H9 (cell line): ENCODE data around the gene EHD2. TPM values are rescaled to one million over a fixed set of nuclear protein-coding genes. Genes with fewer than 3 reads are reported as not detected.
"Not testable (repeated sequence)": the region's sequence is repeated elsewhere in the genome, so short reads cannot be mapped to it uniquely, and the experiment has no call there.

Source experiments
- DNase-seq: peaks from one replicate; pipeline ENCODE4 v3.0.0-alpha.2; 2017
- H2AFZ ChIP-seq: one replicate; pipeline ENCODE4 v1.6.1; 2013; ENCODE audit warnings: mild to moderate bottlenecking, low read length, control low read depth, moderate library complexity
- H2AK5ac ChIP-seq: 2 replicates; pipeline ENCODE4 v1.6.1; 2013; ENCODE audit warnings: low read length, control low read depth, mixed read lengths; ENCODE audit not compliant: insufficient read length
- H2BK120ac ChIP-seq: one replicate; pipeline ENCODE4 v1.6.1; 2013; ENCODE audit warnings: low read depth, mild to moderate bottlenecking, low read length, control low read depth, inconsistent platforms; ENCODE audit not compliant: poor library complexity, severe bottlenecking
- H2BK12ac ChIP-seq: 2 replicates; pipeline ENCODE4 v1.6.1; 2013; ENCODE audit warnings: low read length, control low read depth, mixed read lengths, low read depth; ENCODE audit not compliant: insufficient read length
- H2BK15ac ChIP-seq: 2 replicates; pipeline ENCODE4 v1.6.1; 2013; ENCODE audit warnings: low read depth, low read length, control low read depth
- H2BK20ac ChIP-seq: one replicate; pipeline ENCODE4 v1.6.1; 2013; ENCODE audit warnings: low read depth, mild to moderate bottlenecking, low read length, control low read depth, inconsistent platforms; ENCODE audit not compliant: poor library complexity, severe bottlenecking
- H2BK5ac ChIP-seq: 2 replicates; pipeline ENCODE4 v1.6.1; 2013; ENCODE audit warnings: low read length, control low read depth, mixed read lengths; ENCODE audit not compliant: insufficient read length
- H3K14ac ChIP-seq: 2 replicates; pipeline ENCODE4 v1.6.1; 2013; ENCODE audit warnings: low read length, control low read depth; ENCODE audit not compliant: insufficient read depth
- H3K18ac ChIP-seq: 2 replicates; pipeline ENCODE4 v1.6.1; 2013; ENCODE audit warnings: low read depth, mild to moderate bottlenecking, mixed read lengths, low read length, control low read depth; ENCODE audit not compliant: insufficient read length
- H3K23ac ChIP-seq: 2 replicates; pipeline ENCODE4 v1.6.1; 2013; ENCODE audit warnings: low read length, control low read depth, mixed read lengths, low read depth; ENCODE audit not compliant: insufficient read length
- H3K23me2 ChIP-seq: 2 replicates; pipeline ENCODE4 v1.6.1; 2013; ENCODE audit warnings: low read depth, mild to moderate bottlenecking, mixed read lengths, low read length, control low read depth; ENCODE audit not compliant: insufficient read length, poor library complexity, severe bottlenecking
- H3K27ac ChIP-seq: 2 replicates; pipeline ENCODE4 v1.5.1; 2013; ENCODE audit warnings: low read length, control low read depth, mixed read lengths, low read depth; ENCODE audit not compliant: insufficient read length
- H3K27me3 ChIP-seq: 2 replicates; pipeline ENCODE4 v1.6.1; 2013; ENCODE audit warnings: low read length, control low read depth, inconsistent platforms; ENCODE audit not compliant: insufficient read depth
- H3K4ac ChIP-seq: 2 replicates; pipeline ENCODE4 v1.6.1; 2013; ENCODE audit warnings: low read depth, mild to moderate bottlenecking, control low read depth, inconsistent platforms, low read length, moderate library complexity
- H3K4me1 ChIP-seq: 2 replicates; pipeline ENCODE4 v1.6.1; 2013; ENCODE audit warnings: low read length, control low read depth, inconsistent platforms; ENCODE audit not compliant: insufficient read depth
- H3K4me2 ChIP-seq: 2 replicates; pipeline ENCODE4 v1.6.1; 2013; ENCODE audit warnings: low read length, control low read depth, mixed read lengths; ENCODE audit not compliant: insufficient read length, insufficient read depth
- H3K56ac ChIP-seq: 2 replicates; pipeline ENCODE4 v1.6.1; 2013; ENCODE audit warnings: low read depth, mild to moderate bottlenecking, mixed read lengths, low read length, control low read depth; ENCODE audit not compliant: insufficient read length
- H3K79me1 ChIP-seq: 2 replicates; pipeline ENCODE4 v1.6.1; 2013; ENCODE audit warnings: low read depth, mild to moderate bottlenecking, moderate library complexity, low read length, control low read depth, inconsistent platforms; ENCODE audit not compliant: insufficient read depth, poor library complexity, severe bottlenecking
- H3K79me2 ChIP-seq: 2 replicates; pipeline ENCODE4 v1.6.1; 2013; ENCODE audit warnings: low read length, control low read depth, inconsistent platforms; ENCODE audit not compliant: insufficient read depth
- H3K9ac ChIP-seq: 2 replicates; pipeline ENCODE4 v1.6.1; 2013; ENCODE audit warnings: low read length, control low read depth, mixed read lengths; ENCODE audit not compliant: insufficient read length; ENCODE audit errors: extremely low read depth
- H3K9me3 ChIP-seq: one replicate; pipeline ENCODE4 v1.6.1; 2013; ENCODE audit warnings: low read depth, low read length, inconsistent platforms; ENCODE audit not compliant: control insufficient read depth
- H3T11ph ChIP-seq: one replicate; pipeline ENCODE4 v1.6.1; 2013; ENCODE audit warnings: mild to moderate bottlenecking, low read length, control low read depth, inconsistent platforms
- H4K20me1 ChIP-seq: one replicate; pipeline ENCODE4 v1.6.1; 2013; ENCODE audit not compliant: control insufficient read depth, insufficient read length, insufficient read depth
- H4K5ac ChIP-seq: 2 replicates; pipeline ENCODE4 v1.6.1; 2013; ENCODE audit warnings: low read depth, mild to moderate bottlenecking, mixed read lengths, low read length, control low read depth; ENCODE audit not compliant: insufficient read length
- H4K8ac ChIP-seq: replicated peaks from 2 replicates; pipeline ENCODE4 v1.6.1; 2013; ENCODE audit warnings: low read length, control low read depth, mixed read lengths, low read depth; ENCODE audit not compliant: insufficient read length
- H4K91ac ChIP-seq: 2 replicates; pipeline ENCODE4 v1.6.1; 2013; ENCODE audit warnings: low read depth, mild to moderate bottlenecking, moderate library complexity, mixed read lengths, low read length, control low read depth; ENCODE audit not compliant: insufficient read length
- H3K27ac Mint-ChIP-seq, 3 experiments: 2 replicates in 2 of 3; 3 replicates in 1 of 3; pipeline ENCODE4 v1.8.0; 2020 to 2021; ENCODE audit warnings: mixed read lengths in 3 of 3, mild to moderate bottlenecking in 1 of 3, moderate library complexity in 1 of 3
- H3K27me3 Mint-ChIP-seq: 2 replicates; pipeline ENCODE4 v1.8.0; 2021; ENCODE audit warnings: low read depth, mild to moderate bottlenecking, moderate library complexity, mixed read lengths
- H3K36me3 Mint-ChIP-seq, 3 experiments: 2 replicates in 2 of 3; 3 replicates in 1 of 3; pipeline ENCODE4 v1.8.0; 2020 to 2021; ENCODE audit warnings: low read depth in 3 of 3, mixed read lengths in 3 of 3; ENCODE audit not compliant: insufficient read depth in 1 of 3
- H3K4me1 Mint-ChIP-seq, 2 experiments: 2 replicates each; pipeline ENCODE4 v1.8.0; 2020; ENCODE audit warnings: mixed read lengths in 2 of 2
- H3K4me3 Mint-ChIP-seq, 2 experiments: 2 replicates in 1 of 2; 3 replicates in 1 of 2; pipeline ENCODE4 v1.8.0; 2020 to 2021; ENCODE audit warnings: mild to moderate bottlenecking in 2 of 2, mixed read lengths in 2 of 2, moderate library complexity in 1 of 2
- H3K9me3 Mint-ChIP-seq, 2 experiments: 2 replicates in 1 of 2; 3 replicates in 1 of 2; pipeline ENCODE4 v1.8.0; 2020; ENCODE audit warnings: mild to moderate bottlenecking in 2 of 2, mixed read lengths in 2 of 2, moderate library complexity in 1 of 2
- CTCF ChIP-seq: fragments of 200-600 bp; sonication (generic); conservative IDR thresholded peaks from 3 replicates; pipeline ENCODE4 v1.8.0; 2021; ENCODE audit warnings: antibody characterized with exemption, mild to moderate bottlenecking
- WGBS: extraction: QIAGEN DNeasy Blood & Tissue Kit; methylation state at CpG from one replicate; pipeline ENCODE4 v1.1.7; 2013; ENCODE audit warnings: missing lambda C conversion rate, low lambda C conversion rate, mixed read lengths; ENCODE audit not compliant: insufficient read length; ENCODE audit errors: extremely low coverage; 5-methylcytosine and 5-hydroxymethylcytosine counted together
- total RNA-seq: library from RNA; stranded (reverse); gene quantifications from 2 replicates; pipeline ENCODE4 v1.2.1, GENCODE V29; 2021

The EHD2 gene
- total RNA-seq, 1 experiment from 2014 or later: 19.7 TPM

GRCh38 chr19:47762615-47763308, 49.5 kb downstream of the EHD2 start:
- H3K27ac ChIP-seq: no peak overlapping the region
- no peaks in the 10 kb centered on the region for H4K20me1 ChIP-seq
- no peak for DNase-seq
- no peak overlapping the region for H2BK5ac ChIP-seq
- H2AK5ac ChIP-seq: no peak overlapping the region
- Mint-ChIP-seq H3K9me3 (peaks cover 0 to 3% of the 10 kb centered on the region in 2 experiments; a peak in 1 of 5 replicates), H3K27ac (peak overlapping the region in 2 of 3 experiments; percentile 14 to 30; a peak in 2 of 7 replicates), H3K4me3 (no peak overlapping the region), H3K36me3 (peaks cover 13 to 19% (median 17%) of the 10 kb centered on the region in 3 experiments; a peak in 6 of 7 replicates), H3K27me3 (no peaks in the 10 kb centered on the region), H3K4me1 (peaks cover 7 to 9% of the 10 kb centered on the region in 2 experiments)
- H3K79me1 ChIP-seq: no peaks in the 10 kb centered on the region
- H3K23ac ChIP-seq: no peak overlapping the region
- no peak overlapping the region for H3K14ac ChIP-seq
- no peak overlapping the region for H3K9ac ChIP-seq
- no CpG with 5 or more reads among the region's 18 CpGs for WGBS
- no peak overlapping the region for H3K18ac ChIP-seq
- H3K9me3 ChIP-seq: no peaks in the 10 kb centered on the region
- no peak overlapping the region for H3K4ac ChIP-seq
- no peak overlapping the region for H3K56ac ChIP-seq
- no peaks in the 10 kb centered on the region for H3K27me3 ChIP-seq
- H3K23me2 ChIP-seq: no peaks in the 10 kb centered on the region
- H3K79me2 ChIP-seq: no peaks in the 10 kb centered on the region
- no peak overlapping the region for H2BK12ac ChIP-seq
- H2BK20ac ChIP-seq: no peak overlapping the region
- no peak overlapping the region for H2BK120ac ChIP-seq
- no peak for TF ChIP-seq CTCF
- H4K8ac ChIP-seq: no peak overlapping the region
- H3K4me2 ChIP-seq: no peak overlapping the region
- H3K4me1 ChIP-seq: no peaks in the 10 kb centered on the region
- no peak overlapping the region for H4K91ac ChIP-seq
- no peak overlapping the region for H2BK15ac ChIP-seq
- H3T11ph ChIP-seq: no peak overlapping the region
- H4K5ac ChIP-seq: no peak overlapping the region
- H2AFZ ChIP-seq: no peak overlapping the region

- not testable (repeated sequence) for H3K4me3 Mint-ChIP-seq, H3K27ac Mint-ChIP-seq, H3K79me1 ChIP-seq
Observed at GRCh38 chr19:47764705-47765104, 51.5 kb downstream of the EHD2 start.

More at GRCh38 chr19:47764705-47765104, 51.5 kb downstream of the EHD2 start:
- not testable (repeated sequence) for H4K91ac ChIP-seq, H2BK15ac ChIP-seq, H2BK5ac ChIP-seq, H3K27ac ChIP-seq, H3K18ac ChIP-seq, H3K4ac ChIP-seq, H2BK12ac ChIP-seq, H3K36me3 Mint-ChIP-seq, H3K14ac ChIP-seq, H4K8ac ChIP-seq, DNase-seq, H3K4me2 ChIP-seq, H3K56ac ChIP-seq, H4K20me1 ChIP-seq, H3K9me3 ChIP-seq, H2BK120ac ChIP-seq, H3K23me2 ChIP-seq, H3K79me2 ChIP-seq, H3K27me3 ChIP-seq, H2BK20ac ChIP-seq, H2AFZ ChIP-seq, H3K9ac ChIP-seq, H3K23ac ChIP-seq, H3T11ph ChIP-seq, H3K9me3 Mint-ChIP-seq, H3K4me1 ChIP-seq, H4K5ac ChIP-seq, H2AK5ac ChIP-seq, H3K27me3 Mint-ChIP-seq
- peaks cover 7 to 13% of the 10 kb centered on the region in 2 experiments for H3K4me1 Mint-ChIP-seq
- WGBS: no CpG with 5 or more reads among the region's 3 CpGs
